ENCODE measurements around the gene FASTKD1.

DNA sequence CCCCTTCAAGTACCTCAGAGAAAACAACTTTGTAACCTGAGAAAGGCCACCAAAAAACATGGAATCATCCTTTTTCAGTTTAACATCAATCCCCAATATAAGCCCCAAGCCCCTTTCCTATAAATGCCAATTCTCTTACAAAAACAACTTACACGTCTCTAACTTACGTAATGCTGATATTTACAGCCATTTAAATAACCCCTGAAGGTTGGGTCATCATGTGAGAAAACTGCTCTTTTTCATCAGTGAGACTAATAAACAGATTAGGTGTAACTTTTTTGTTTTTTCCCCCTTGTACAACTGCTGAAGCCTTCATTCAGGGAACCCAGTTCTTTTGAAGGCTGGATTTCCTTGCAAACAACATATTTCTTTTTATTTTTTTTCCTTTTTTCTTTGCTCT, 3.7 kb downstream of the FASTKD1 start:
- TF ChIP-seq ZFP30 (CRISPR knock-in tag; IDR thresholded peaks at IDR 0.05) (no peak), ZC3H10 (CRISPR knock-in tag; IDR thresholded peaks at IDR 0.05) (no peak), ZFP3 (CRISPR knock-in tag; IDR thresholded peaks at IDR 0.05) (no peak), OSR1 (CRISPR knock-in tag; IDR thresholded peaks at IDR 0.05) (no peak), BACH2 (CRISPR knock-in tag; IDR thresholded peaks at IDR 0.05; ENCODE audit: borderline replicate concordance) (no peak)
